GM04503 (cell line): ENCODE results near the gene ANKS3.
A peak's percentile ranks its signal among the peaks of the same experiment; 100 is the strongest.

Source experiments
- DNase-seq: peaks from one replicate; pipeline ENCODE4 v3.0.0-alpha.2; 2012; ENCODE audit warnings: low read depth

Gene ANKS3

GRCh38 chr16:4695473-4696171 lies 38.4 kb downstream of the ANKS3 start:
- DNase-seq = no peak

- DNase-seq = no peak
Measured at GRCh38 chr16:4694642-4695451, 39.2 kb downstream of the ANKS3 start.

- no peak for DNase-seq
Measured at GRCh38 chr16:4693956-4694641, 40.0 kb downstream of the ANKS3 start.

- DNase-seq = peak; percentile 66
Measured at GRCh38 chr16:4693296-4693955, 40.6 kb downstream of the ANKS3 start, which contains the start of gene NUDT16L1. Gene NUDT16L1 (plus strand): TSS chr16:4693562. CDS start chr16:4693727, 165 bp downstream.

- DNase-seq = no peak
Measured at GRCh38 chr16:4692460-4693295, 41.4 kb downstream of the ANKS3 start.

- DNase-seq = no peak
Measured at GRCh38 chr16:4691666-4692412, 42.2 kb downstream of the ANKS3 start.

GRCh38 chr16:4690946-4691665 lies 43.0 kb downstream of the ANKS3 start:
- DNase-seq = no peak

GRCh38 chr16:4689864-4690704 lies 44.0 kb downstream of the ANKS3 start:
- DNase-seq = no peak

GRCh38 chr16:4689091-4689671 lies 44.9 kb downstream of the ANKS3 start:
- DNase-seq = no peak

- DNase-seq = no peak
Measured at GRCh38 chr16:4688674-4689045, 45.4 kb downstream of the ANKS3 start.

GRCh38 chr16:4687946-4688673 lies 46.0 kb downstream of the ANKS3 start:
- DNase-seq = no peak

- DNase-seq = no peak
Measured at GRCh38 chr16:4687416-4687815, 46.7 kb downstream of the ANKS3 start.

- DNase-seq = no peak
Measured at GRCh38 chr16:4686497-4687210, 47.4 kb downstream of the ANKS3 start.

GRCh38 chr16:4685776-4686496 lies 48.1 kb downstream of the ANKS3 start:
- DNase-seq = no peak

- no peak for DNase-seq
Measured at GRCh38 chr16:4685292-4685691, 48.8 kb downstream of the ANKS3 start.

GRCh38 chr16:4684763-4685162 lies 49.3 kb downstream of the ANKS3 start:
- DNase-seq = no peak
